ENCODE data around the gene JAM3.

DNA sequence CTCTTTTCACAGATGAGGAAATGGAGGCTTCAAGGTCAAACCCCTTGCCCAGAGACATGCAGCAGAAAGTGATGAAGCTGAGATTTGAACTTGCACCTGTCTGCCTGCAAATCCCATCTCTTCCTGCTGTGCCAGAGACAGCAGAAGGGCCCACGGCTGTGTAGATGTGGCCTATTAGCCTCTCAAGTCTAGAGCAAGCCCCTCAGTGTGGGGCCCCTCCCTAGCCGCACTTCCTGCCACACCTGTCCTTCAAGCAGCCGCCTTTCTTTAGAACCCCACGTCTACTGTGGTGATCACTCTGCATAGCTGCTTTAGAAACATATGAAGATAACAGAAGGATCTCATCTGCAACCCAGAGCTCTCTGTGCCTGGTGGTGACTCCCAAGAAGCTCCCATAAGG, 41.2 kb upstream of the JAM3 start:
- TF ChIP-seq SMC3 (conservative IDR thresholded peaks at IDR 0.05; ENCODE audit: poor library complexity) (no peak), POLR2AphosphoS5 (IDR thresholded peaks at IDR 0.05) (no peak)
- TF ChIP-seq, protein P1, sequence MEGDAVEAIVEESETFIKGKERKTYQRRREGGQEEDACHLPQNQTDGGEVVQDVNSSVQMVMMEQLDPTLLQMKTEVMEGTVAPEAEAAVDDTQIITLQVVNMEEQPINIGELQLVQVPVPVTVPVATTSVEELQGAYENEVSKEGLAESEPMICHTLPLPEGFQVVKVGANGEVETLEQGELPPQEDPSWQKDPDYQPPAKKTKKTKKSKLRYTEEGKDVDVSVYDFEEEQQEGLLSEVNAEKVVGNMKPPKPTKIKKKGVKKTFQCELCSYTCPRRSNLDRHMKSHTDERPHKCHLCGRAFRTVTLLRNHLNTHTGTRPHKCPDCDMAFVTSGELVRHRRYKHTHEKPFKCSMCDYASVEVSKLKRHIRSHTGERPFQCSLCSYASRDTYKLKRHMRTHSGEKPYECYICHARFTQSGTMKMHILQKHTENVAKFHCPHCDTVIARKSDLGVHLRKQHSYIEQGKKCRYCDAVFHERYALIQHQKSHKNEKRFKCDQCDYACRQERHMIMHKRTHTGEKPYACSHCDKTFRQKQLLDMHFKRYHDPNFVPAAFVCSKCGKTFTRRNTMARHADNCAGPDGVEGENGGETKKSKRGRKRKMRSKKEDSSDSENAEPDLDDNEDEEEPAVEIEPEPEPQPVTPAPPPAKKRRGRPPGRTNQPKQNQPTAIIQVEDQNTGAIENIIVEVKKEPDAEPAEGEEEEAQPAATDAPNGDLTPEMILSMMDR (IDR thresholded peaks at IDR 0.05; ENCODE audit: poor library complexity, severe bottlenecking), result no peak
